GM12864 (cell line): ENCODE results near the gene POLL.

Source experiments
- DNase-seq: peaks from one replicate; pipeline ENCODE4 v3.0.0-alpha.2; 2011; ENCODE audit warnings: low read depth
- H3K4me3 ChIP-seq: 2 replicates; pipeline ENCODE4 v1.5.1; 2011; ENCODE audit warnings: mild to moderate bottlenecking, low read depth, low read length, control low read depth
- CTCF ChIP-seq: IDR thresholded peaks from 2 replicates; pipeline ENCODE4 v1.5.1; 2011; ENCODE audit warnings: low read depth, mild to moderate bottlenecking, moderate library complexity, low read length, control low read depth, inconsistent platforms; ENCODE audit errors: missing control alignments

Gene POLL

DNA sequence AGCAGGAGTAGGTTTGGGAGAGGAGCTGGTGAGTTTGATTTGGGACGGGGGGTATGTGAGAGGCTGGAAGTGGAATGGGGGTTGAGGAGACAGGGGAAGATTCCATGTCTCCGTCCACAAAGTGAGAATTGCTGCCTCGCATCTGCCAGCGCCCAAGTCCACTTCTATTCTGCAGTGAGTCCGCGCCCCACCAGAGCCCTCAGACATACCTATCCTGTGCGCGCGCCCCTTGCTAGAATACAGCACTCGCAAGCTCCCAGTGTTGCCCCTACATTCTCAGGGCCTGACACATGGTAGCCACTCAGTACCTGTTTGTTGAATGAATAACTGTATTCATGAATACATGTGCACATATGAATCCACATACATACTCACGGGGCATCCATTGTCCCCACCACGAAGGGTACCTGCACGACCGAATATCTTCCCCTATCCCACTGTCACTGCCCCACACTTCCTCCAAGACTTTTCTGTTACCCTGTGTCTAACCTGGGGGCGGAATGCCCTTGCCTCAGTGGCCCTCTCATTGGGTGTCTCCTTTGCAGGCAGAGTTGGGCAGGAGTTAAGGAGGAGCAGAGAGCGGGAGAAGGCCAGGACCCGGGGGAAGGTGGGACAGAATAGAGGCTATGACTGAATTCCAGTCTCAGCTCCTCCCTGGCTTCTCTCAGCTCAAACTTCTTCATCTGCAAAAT lies 19.9 kb downstream of the POLL start:
- H3K4me3 ChIP-seq: no peak overlapping the region
- DNase-seq: no peak
- no peak for TF ChIP-seq CTCF

DNA sequence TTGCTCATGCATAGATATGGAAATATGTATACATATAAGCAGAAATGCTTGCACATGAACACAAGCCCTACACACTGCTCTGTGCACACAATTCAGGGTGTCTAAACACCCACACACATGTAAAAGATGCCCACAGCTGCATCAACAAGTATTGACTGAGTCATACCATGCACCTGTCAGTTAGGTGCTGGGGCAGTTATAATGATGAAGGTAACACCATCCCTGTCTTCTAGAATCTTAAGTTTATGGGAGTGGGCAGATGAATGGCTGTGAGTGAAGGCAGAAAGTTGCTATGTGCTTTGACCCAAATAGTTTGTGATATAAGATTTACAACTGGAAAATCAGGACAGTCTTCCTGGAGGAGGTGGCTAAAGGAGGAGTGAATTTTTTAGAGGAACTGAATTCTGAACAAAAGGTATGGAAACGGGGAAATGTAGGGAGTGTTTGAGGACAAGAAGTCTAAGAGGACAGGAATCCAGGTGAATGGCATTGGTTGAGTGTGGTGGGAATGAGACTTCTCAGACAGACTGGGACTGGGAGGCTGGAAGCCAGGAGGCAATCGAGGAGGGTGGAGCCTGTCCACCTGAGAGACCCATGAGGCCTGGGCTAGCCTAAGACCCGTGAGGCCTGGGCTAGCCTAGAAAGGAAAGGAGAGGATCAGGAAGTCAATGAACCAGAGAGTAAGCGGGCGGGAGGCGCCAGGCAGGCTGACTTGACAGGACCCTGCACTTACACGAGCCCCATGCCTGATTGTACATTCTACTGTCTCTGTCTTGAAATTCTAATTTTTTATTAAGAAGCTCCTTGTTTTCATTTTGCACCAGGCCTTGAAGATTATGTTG lies 20.7 kb downstream of the POLL start:
- no peak for DNase-seq
- H3K4me3 ChIP-seq: no peak overlapping the region
- TF ChIP-seq CTCF: no peak

GRCh38 chr10:101566333-101567164 lies 21.5 kb downstream of the POLL start:
- no peak for DNase-seq
- H3K4me3 ChIP-seq: no peak overlapping the region
- TF ChIP-seq CTCF: no peak

- no peak overlapping the region for H3K4me3 ChIP-seq
- no peak for DNase-seq
- TF ChIP-seq CTCF: no peak
Measured at GRCh38 chr10:101565936-101566332, 22.1 kb downstream of the POLL start.

- no peak overlapping the region for H3K4me3 ChIP-seq
- TF ChIP-seq CTCF: no peak
- DNase-seq: no peak
Measured at GRCh38 chr10:101565370-101565900, 22.6 kb downstream of the POLL start.

DNA sequence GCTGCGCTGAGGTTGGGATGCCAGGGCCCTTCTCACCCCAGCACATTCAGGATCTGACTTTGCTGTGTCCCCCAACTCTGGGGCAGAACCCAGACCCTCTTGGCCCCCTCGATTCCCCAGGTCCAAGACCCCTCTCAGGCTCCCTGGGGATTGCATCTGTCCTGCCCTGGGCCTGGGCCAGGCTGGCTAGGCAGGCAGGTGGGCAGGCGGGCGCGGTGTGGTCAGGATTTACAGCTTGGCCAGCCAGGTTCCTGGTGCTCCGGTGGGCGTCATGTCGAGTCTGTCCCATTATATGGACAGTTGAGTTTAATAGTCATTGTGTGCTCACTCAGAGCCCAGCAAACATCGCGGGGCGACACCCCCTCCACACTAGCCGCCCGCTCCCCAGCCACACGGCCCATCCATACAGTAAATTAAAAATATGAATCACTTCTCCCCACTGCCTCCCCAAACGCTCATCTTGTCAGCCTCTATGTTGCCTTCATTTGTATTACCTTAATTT lies 23.5 kb downstream of the POLL start:
- TF ChIP-seq CTCF: no peak
- no peak for DNase-seq
- H3K4me3 ChIP-seq: no peak overlapping the region
